NT2/D1 (cell line): ENCODE results near the gene SDCCAG8.

Source experiments
- SUZ12 ChIP-seq: IDR thresholded peaks from 2 replicates; pipeline ENCODE4 v1.6.1; 2011; ENCODE audit not compliant: insufficient read length, insufficient read depth; ENCODE audit errors: extremely low read depth
- YY1 ChIP-seq: IDR thresholded peaks from 2 replicates; pipeline ENCODE4 v1.6.1; 2011; ENCODE audit not compliant: insufficient read length, insufficient read depth
- ZNF274 ChIP-seq: IDR thresholded peaks from 2 replicates; pipeline ENCODE4 v1.6.1; 2011; ENCODE audit warnings: mild to moderate bottlenecking, low read depth, low read length

- TF ChIP-seq YY1 (no peak), SUZ12 (no peak), ZNF274 (no peak)
Observed at GRCh38 chr1:243447844-243448243, 192.0 kb downstream of the SDCCAG8 start.
